PC-3 (cell line): ENCODE data around the gene DUOX2.
"Not testable (repeated sequence)": the region's sequence is repeated elsewhere in the genome, so short reads cannot be mapped to it uniquely, and the experiment has no call there.

Experiments
- EZH2 ChIP-seq: fragments of 300-600 bp; sonication (generic); IDR thresholded peaks from one replicate; pipeline ENCODE4 v1.6.1; 2017; ENCODE audit warnings: antibody characterized with exemption, mild to moderate bottlenecking, low read length; ENCODE audit not compliant: unreplicated experiment
- EZH2phosphoT487 ChIP-seq: fragments of 300-600 bp; sonication (generic); IDR thresholded peaks from 2 replicates; pipeline ENCODE4 v1.6.1; 2018; ENCODE audit warnings: mild to moderate bottlenecking, antibody characterized with exemption, low read length, borderline replicate concordance
- TF ChIP-seq, protein P1 (sequence below): fragments of 300-600 bp; sonication (generic); conservative IDR thresholded peaks from 2 replicates; pipeline ENCODE4 v1.5.1; 2017; ENCODE audit warnings: antibody characterized with exemption, low read depth, mild to moderate bottlenecking, low read length

DNA sequence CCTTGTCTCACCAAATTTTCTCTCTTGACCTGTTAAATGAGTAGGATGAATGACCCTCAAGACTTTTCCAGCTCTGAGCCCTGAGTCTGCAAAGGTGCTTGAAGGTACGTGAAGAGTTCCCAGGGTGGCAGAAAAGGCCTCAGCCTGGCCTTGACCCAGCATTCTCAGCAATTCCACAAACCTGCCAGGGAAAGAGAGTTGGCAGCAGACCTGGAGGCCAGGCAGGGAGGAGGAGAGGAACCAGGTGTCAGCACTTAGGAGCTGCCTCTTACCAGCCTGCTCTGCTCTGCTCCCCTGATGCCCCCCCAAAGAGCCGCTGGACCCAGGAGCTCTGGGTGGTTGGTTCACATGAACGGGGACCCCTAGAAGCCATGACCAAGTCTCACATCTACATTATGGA lies 33.4 kb downstream of the DUOX2 start:
- TF ChIP-seq, protein P1, sequence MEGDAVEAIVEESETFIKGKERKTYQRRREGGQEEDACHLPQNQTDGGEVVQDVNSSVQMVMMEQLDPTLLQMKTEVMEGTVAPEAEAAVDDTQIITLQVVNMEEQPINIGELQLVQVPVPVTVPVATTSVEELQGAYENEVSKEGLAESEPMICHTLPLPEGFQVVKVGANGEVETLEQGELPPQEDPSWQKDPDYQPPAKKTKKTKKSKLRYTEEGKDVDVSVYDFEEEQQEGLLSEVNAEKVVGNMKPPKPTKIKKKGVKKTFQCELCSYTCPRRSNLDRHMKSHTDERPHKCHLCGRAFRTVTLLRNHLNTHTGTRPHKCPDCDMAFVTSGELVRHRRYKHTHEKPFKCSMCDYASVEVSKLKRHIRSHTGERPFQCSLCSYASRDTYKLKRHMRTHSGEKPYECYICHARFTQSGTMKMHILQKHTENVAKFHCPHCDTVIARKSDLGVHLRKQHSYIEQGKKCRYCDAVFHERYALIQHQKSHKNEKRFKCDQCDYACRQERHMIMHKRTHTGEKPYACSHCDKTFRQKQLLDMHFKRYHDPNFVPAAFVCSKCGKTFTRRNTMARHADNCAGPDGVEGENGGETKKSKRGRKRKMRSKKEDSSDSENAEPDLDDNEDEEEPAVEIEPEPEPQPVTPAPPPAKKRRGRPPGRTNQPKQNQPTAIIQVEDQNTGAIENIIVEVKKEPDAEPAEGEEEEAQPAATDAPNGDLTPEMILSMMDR: not testable (repeated sequence)
- TF ChIP-seq EZH2phosphoT487, EZH2: not testable (repeated sequence)
